Calu3 (cell line): ENCODE measurements around the gene FSD1. TPM values are rescaled to one million over a fixed set of nuclear protein-coding genes. Genes with fewer than 3 reads are reported as not detected.

Experiments
- BruUV-seq: library from RNA; stranded (reverse); fragments of 400-500 nt; replicated peaks from 2 replicates; lab custom pipeline; 2021; lab: Mats Ljungman, UMichigan
- CTCF ChIA-PET: fragments of 300-600 bp; sonication (Branson Sonifier 250); formaldehyde crosslinking; loops from one replicate; lab custom pipeline; 2022; ENCODE audit warnings: antibody characterized with exemption; lab: Charles Lee
- DNase-seq: peaks from one replicate; pipeline ENCODE4 v3.0.0; 2022
- H3K27ac Mint-ChIP-seq: one replicate; pipeline ENCODE4 v1.8.0; 2022; ENCODE audit warnings: mixed read lengths; ENCODE audit not compliant: unreplicated experiment
- H3K27me3 Mint-ChIP-seq: one replicate; pipeline ENCODE4 v1.8.0; 2022; ENCODE audit warnings: mixed read lengths; ENCODE audit not compliant: unreplicated experiment
- H3K36me3 Mint-ChIP-seq: one replicate; pipeline ENCODE4 v1.8.0; 2022; ENCODE audit warnings: mild to moderate bottlenecking, moderate library complexity, mixed read lengths; ENCODE audit not compliant: insufficient read depth, unreplicated experiment
- H3K4me1 Mint-ChIP-seq: one replicate; pipeline ENCODE4 v1.8.0; 2022; ENCODE audit warnings: mild to moderate bottlenecking, low read depth, mixed read lengths; ENCODE audit not compliant: unreplicated experiment
- H3K4me3 Mint-ChIP-seq: one replicate; pipeline ENCODE4 v1.8.0; 2022; ENCODE audit warnings: mild to moderate bottlenecking, low read depth, moderate library complexity, mixed read lengths; ENCODE audit not compliant: unreplicated experiment
- H3K9me3 Mint-ChIP-seq: one replicate; pipeline ENCODE4 v1.8.0; 2022; ENCODE audit warnings: low read depth, mixed read lengths; ENCODE audit not compliant: unreplicated experiment
- CTCF ChIP-seq: fragments of 200-600 bp; IDR thresholded peaks from one replicate; pipeline ENCODE4 v1.8.0; 2022; ENCODE audit warnings: antibody characterized with exemption; ENCODE audit not compliant: unreplicated experiment
- intact Hi-C: fragments of 100-400 bp; cut with micrococcal nuclease; formaldehyde crosslinking; loops from one replicate; pipeline ENCODE4 v1.10.0; 2022; ENCODE audit not compliant: unreplicated experiment
- total RNA-seq: library from RNA; stranded (reverse); gene quantifications from 2 replicates; pipeline ENCODE4 v1.2.3, GENCODE V29; 2022

The FSD1 gene
- total RNA-seq, 1 experiment from 2014 or later, result 1.2 TPM

- no peak for TF ChIP-seq CTCF
- intact Hi-C loops, result no loop called here
- Mint-ChIP-seq H3K36me3 (peaks cover 33% of the 10 kb centered on the region), H3K4me1 (no peaks in the 10 kb centered on the region), H3K9me3 (no peaks in the 10 kb centered on the region), H3K27me3 (no peaks in the 10 kb centered on the region), H3K27ac (no peak overlapping the region), H3K4me3 (no peak overlapping the region)
- BruUV-seq, result no TSS peak
- no peak for DNase-seq
- CTCF ChIA-PET, result no interaction called here
These were observed 43.7 kb upstream of the FSD1 start for GRCh38 chr19:4260613-4261191.

GRCh38 chr19:4264812-4265211 is 39.6 kb upstream of the FSD1 start:
- CTCF ChIA-PET, result no interaction called here
- H3K4me1 Mint-ChIP-seq, result no peaks in the 10 kb centered on the region
- H3K27ac Mint-ChIP-seq, result no peak overlapping the region
- BruUV-seq, result no TSS peak
- peaks cover 43% of the 10 kb centered on the region for H3K36me3 Mint-ChIP-seq
- intact Hi-C loops, result no loop called here
- DNase-seq, result no peak
- no peak overlapping the region for H3K4me3 Mint-ChIP-seq
- TF ChIP-seq CTCF, result no peak
- H3K27me3 Mint-ChIP-seq, result no peaks in the 10 kb centered on the region
- H3K9me3 Mint-ChIP-seq, result no peaks in the 10 kb centered on the region

- intact Hi-C loops, result loop anchor here (2.0 kb wide), 1 partner anchor 86 kb away; no protein-coding TSS in a partner anchor
- H3K9me3 Mint-ChIP-seq, result no peaks in the 10 kb centered on the region
- peaks cover 38% of the 10 kb centered on the region for H3K36me3 Mint-ChIP-seq
- TF ChIP-seq CTCF, result no peak
- H3K27ac Mint-ChIP-seq, result no peak overlapping the region
- DNase-seq, result no peak
- no peak overlapping the region for H3K4me3 Mint-ChIP-seq
- CTCF ChIA-PET, result interaction anchor here (0.7 to 2.1 kb wide), 11 partner anchors 11 to 259 kb away, joined by 3 to 39 read pairs (median 4); partner anchors contain the start of genes CHAF1A, MPND, STAP2 and YJU2
- no peaks in the 10 kb centered on the region for H3K4me1 Mint-ChIP-seq
- no TSS peak for BruUV-seq
- H3K27me3 Mint-ChIP-seq, result no peaks in the 10 kb centered on the region
These were observed 38.0 kb upstream of the FSD1 start for GRCh38 chr19:4266253-4267000.

GRCh38 chr19:4267101-4267900 is 37.1 kb upstream of the FSD1 start:
- TF ChIP-seq CTCF, result peak; percentile 57
- no TSS peak for BruUV-seq
- H3K4me3 Mint-ChIP-seq, result no peak overlapping the region
- intact Hi-C loops, result loop anchor here (2.0 kb wide), 1 partner anchor 86 kb away; no protein-coding TSS in a partner anchor
- no peaks in the 10 kb centered on the region for H3K27me3 Mint-ChIP-seq
- H3K9me3 Mint-ChIP-seq, result no peaks in the 10 kb centered on the region
- H3K36me3 Mint-ChIP-seq, result peaks cover 30% of the 10 kb centered on the region
- CTCF ChIA-PET, result interaction anchor here (0.7 to 2.1 kb wide), 12 partner anchors 10 to 342 kb away, joined by 3 to 39 read pairs (median 3); partner anchors contain the start of genes CHAF1A, MPND, STAP2 and YJU2
- peak; percentile 55 for DNase-seq
- H3K27ac Mint-ChIP-seq, result no peak overlapping the region
- H3K4me1 Mint-ChIP-seq, result no peaks in the 10 kb centered on the region
